Pancreas (tissue), 10 donors: Measurements from ENCODE around the gene NRAS. TPM values are rescaled to one million over a fixed set of nuclear protein-coding genes. Genes with fewer than 3 reads are reported as not detected.

ENCODE experiments used
- ATAC-seq, 4 donors: fragments of 200-7000 bp; cut with Tn5 transposase; one replicate each; pipeline versions ENCODE4 v1.8.0 to v1.9.1; 2020; ENCODE audit warnings: mild to moderate bottlenecking in 4 of 4, moderate library complexity in 4 of 4
- DNase-seq, 6 donors: peaks; one replicate each; pipeline ENCODE4 v3.0.0-alpha.2; 2020
- FAIRE-seq: peaks from 2 replicates; lab custom pipeline; 2012; peaks lifted over from hg19 to GRCh38; lab: Jason Lieb, UNC
- H3K27ac ChIP-seq, 4 donors: fragments of 200-600 bp; sonication (generic); 1 replicate in 3 of 4; 2 replicates in 1 of 4; pipeline versions ENCODE4 v1.5.0 to v1.8.0; 2020
- H3K27me3 ChIP-seq, 4 donors: fragments of 200-600 bp; one replicate each; pipeline ENCODE4 v1.8.0; 2021
- H3K36me3 ChIP-seq, 3 donors: fragments of 200-600 bp; sonication (generic) in 1 of 3; one replicate each; pipeline versions ENCODE4 v1.5.0 to v1.8.0; 2020 to 2021
- H3K4me1 ChIP-seq, 3 donors: fragments of 200-600 bp; one replicate each; pipeline ENCODE4 v1.8.0; 2021
- H3K4me3 ChIP-seq, 4 donors: fragments of 200-600 bp; sonication (generic) in 2 of 4; one replicate each; pipeline versions ENCODE4 v1.5.0 to v1.8.0; 2020 to 2021
- H3K9me3 ChIP-seq, 4 donors: fragments of 200-600 bp; one replicate each; pipeline ENCODE4 v1.8.0; 2021
- CTCF ChIP-seq, 4 donors: fragments of 200-600 bp; sonication (generic) in 3 of 4; IDR thresholded peaks; one replicate each; pipeline versions ENCODE4 v1.5.0 to v1.8.0; 2021; ENCODE audit warnings: antibody characterized with exemption in 4 of 4
- WGBS, 2 donors: extraction: QIAGEN DNeasy Blood & Tissue Kit; methylation state at CpG; one replicate each; pipeline ENCODE4 v1.1.7; 2013; 5-methylcytosine and 5-hydroxymethylcytosine counted together
- intact Hi-C, 3 donors: fragments of 100-400 bp; cut with DNase I; formaldehyde crosslinking; loops; one replicate each; pipeline versions ENCODE4 v1.11.1 to v1.14.2; 2022
- polyA plus RNA-seq, 2 donors: library from polyadenylated mRNA; stranded (reverse); fragments of 200-250 nt; gene quantifications; one replicate each; pipeline ENCODE4 v1.2.3, GENCODE V29; 2013
- total RNA-seq, 6 donors: library from RNA; stranded (reverse); fragmentation: NEBNext Ultra II Directional in 4 of 6; extraction: Animal tissue kit (Norgen Biotek cat#: 25700) in 4 of 6; gene quantifications; one replicate each; pipeline versions ENCODE4 v1.2.1 to v1.2.4, GENCODE V29; 2021 to 2023
- donor health status: healthy with polysubstance abuse.
- donor health status: DM: no; HTN: no; CAD: no; lungs with moderate emphysema.
- donor health status: DM: no; HTN: no; CAD: no.
- donor health status: control.
- donor health status: control.
- donor health status: Bipolar disorder and iron deficiency.
- donor health status: DM: yes; HTN: yes; CAD: no.
- donor health status: DM: no; HTN: no; CAD: no.
- donor health status: DM: no; HTN: no; CAD: no.
- donor health status: DM: yes; HTN: yes; CAD: no.

Gene NRAS
- total and polyA plus RNA-seq, 8 donors, result 5.4 to 18.4 (median 9.5) TPM

- ATAC-seq (no peak), FAIRE-seq (no peak)
- WGBS, 2 donors, result 55 to 64% methylated on average over 5 of the region's 5 CpGs
Measured at GRCh38 chr1:114677691-114678090, 38.9 kb downstream of the NRAS start.

GRCh38 chr1:114676115-114676514 is 40.5 kb downstream of the NRAS start:
- no peak for FAIRE-seq
- Histone ChIP-seq H3K27ac (no peak overlapping the region), H3K27me3 (no peaks in the 10 kb centered on the region), H3K9me3 (no peaks in the 10 kb centered on the region), H3K4me3 (no peak overlapping the region), H3K36me3 (no peaks in the 10 kb centered on the region), H3K4me1 (no peaks in the 10 kb centered on the region)
- DNase-seq, result no peak
- WGBS, 2 donors, result 64 to 91% methylated on average over 1 of the region's 1 CpG
- no peak for ATAC-seq
- TF ChIP-seq CTCF (IDR thresholded peaks at IDR 0.05), result no peak
- intact Hi-C loops, result no loop called here

More at GRCh38 chr1:114677691-114678090, 38.9 kb downstream of the NRAS start:
- intact Hi-C loops, result no loop called here
- Histone ChIP-seq H3K36me3 (no peaks in the 10 kb centered on the region), H3K4me1 (no peaks in the 10 kb centered on the region), H3K4me3 (no peak overlapping the region), H3K9me3 (no peaks in the 10 kb centered on the region), H3K27me3 (no peaks in the 10 kb centered on the region), H3K27ac (no peak overlapping the region)
- TF ChIP-seq CTCF (IDR thresholded peaks at IDR 0.05), result no peak
- DNase-seq, result no peak

GRCh38 chr1:114671939-114672275 is 44.7 kb downstream of the NRAS start:
- FAIRE-seq (no peak), ATAC-seq (no peak), DNase-seq (no peak)
- Histone ChIP-seq H3K4me1 (peaks cover 0 to 8% (median 0%) of the 10 kb centered on the region in 3 donors), H3K36me3 (no peaks in the 10 kb centered on the region), H3K27ac (no peak overlapping the region), H3K4me3 (no peak overlapping the region), H3K27me3 (no peaks in the 10 kb centered on the region), H3K9me3 (no peaks in the 10 kb centered on the region)
- 78 to 81% methylated on average over 7 of the region's 7 CpGs for WGBS, 2 donors
- TF ChIP-seq CTCF (IDR thresholded peaks at IDR 0.05), result no peak
- intact Hi-C loops, result no loop called here

GRCh38 chr1:114671011-114671938 is 45.3 kb downstream of the NRAS start:
- peaks cover 0 to 8% (median 0%) of the 10 kb centered on the region in 3 donors for H3K4me1 ChIP-seq
- H3K36me3 ChIP-seq, result no peaks in the 10 kb centered on the region
- ATAC-seq (no peak), FAIRE-seq (no peak), DNase-seq (peak in 2 of 6 donors; percentile 9 to 21)
- H3K9me3 ChIP-seq, result no peaks in the 10 kb centered on the region
- no peak overlapping the region for H3K27ac ChIP-seq
- intact Hi-C loops, result no loop called here
- TF ChIP-seq CTCF (IDR thresholded peaks at IDR 0.05), result no peak
- WGBS, 2 donors, result 56 to 62% methylated on average over 9 of the region's 9 CpGs
- H3K4me3 ChIP-seq, result peak overlapping the region in 1 of 4 donors; percentile 86
- no peaks in the 10 kb centered on the region for H3K27me3 ChIP-seq
